Ishikawa (cell line): ENCODE results near the gene MED13L.

Experiments used
- CEBPB ChIP-seq: IDR thresholded peaks from 2 replicates; pipeline ENCODE4 v1.6.1; 2012
- CREB1 ChIP-seq: IDR thresholded peaks from 2 replicates; pipeline ENCODE4 v1.6.1; 2012; ENCODE audit warnings: low read depth
- EGR1 ChIP-seq: IDR thresholded peaks from 2 replicates; pipeline ENCODE4 v1.6.1; 2012
- EP300 ChIP-seq: IDR thresholded peaks from 2 replicates; pipeline ENCODE4 v1.6.1; 2012; ENCODE audit warnings: borderline replicate concordance
- FOXM1 ChIP-seq: IDR thresholded peaks from 2 replicates; pipeline ENCODE4 v1.6.1; 2012; ENCODE audit warnings: low read depth, borderline replicate concordance
- NFIC ChIP-seq: IDR thresholded peaks from 2 replicates; pipeline ENCODE4 v1.6.1; 2012
- RAD21 ChIP-seq: IDR thresholded peaks from 2 replicates; pipeline ENCODE4 v1.6.1; 2012; ENCODE audit warnings: low read depth
- TAF1 ChIP-seq: IDR thresholded peaks from 2 replicates; pipeline ENCODE4 v1.6.1; 2012; ENCODE audit warnings: low read depth, mild to moderate bottlenecking
- TCF12 ChIP-seq: IDR thresholded peaks from 2 replicates; pipeline ENCODE4 v1.6.1; 2012; ENCODE audit warnings: low read depth
- TEAD4 ChIP-seq: IDR thresholded peaks from 2 replicates; pipeline ENCODE4 v1.6.1; 2012
- YY1 ChIP-seq: IDR thresholded peaks from 2 replicates; pipeline ENCODE4 v1.6.1; 2012; ENCODE audit warnings: low read depth
- ZBTB7A ChIP-seq: IDR thresholded peaks from 2 replicates; pipeline ENCODE4 v1.6.1; 2012; ENCODE audit warnings: low read depth
- TF ChIP-seq, protein P1 (sequence below): IDR thresholded peaks from 2 replicates; pipeline ENCODE4 v1.6.1; 2012
- TF ChIP-seq, protein P2 (sequence below): IDR thresholded peaks from 2 replicates; pipeline ENCODE4 v1.6.1; 2012; ENCODE audit warnings: low read depth, mild to moderate bottlenecking
- TF ChIP-seq, protein P3 (sequence below): IDR thresholded peaks from 2 replicates; pipeline ENCODE4 v1.6.1; 2012

The MED13L gene

DNA sequence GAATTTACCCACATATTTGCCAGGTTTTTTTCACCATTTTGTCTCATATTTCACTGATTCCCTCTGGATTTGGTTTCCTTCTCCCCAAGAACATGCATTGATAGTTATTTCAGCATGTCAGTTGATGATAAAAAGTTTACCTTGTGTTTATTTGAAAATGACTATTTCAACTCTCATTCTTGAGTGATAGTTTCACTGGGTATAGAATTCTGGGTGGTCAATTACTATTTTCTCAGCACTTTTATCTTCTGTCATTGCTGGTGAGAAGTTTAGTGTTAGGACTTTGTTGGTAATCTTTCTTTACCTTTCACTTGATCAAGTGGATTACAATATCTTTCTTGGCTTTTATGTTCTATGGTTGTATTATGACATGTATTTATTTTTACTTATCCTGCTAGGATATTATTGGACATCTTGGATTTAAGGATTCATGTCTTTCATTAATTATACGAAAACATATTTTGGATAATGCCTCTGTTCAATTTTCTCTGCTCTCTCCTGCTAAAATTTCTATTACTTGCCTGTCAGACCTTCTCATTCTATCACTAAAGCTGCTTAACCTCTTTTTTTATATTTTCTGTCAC, 338.6 kb downstream of the MED13L start:
- TF ChIP-seq TEAD4, result no peak

DNA sequence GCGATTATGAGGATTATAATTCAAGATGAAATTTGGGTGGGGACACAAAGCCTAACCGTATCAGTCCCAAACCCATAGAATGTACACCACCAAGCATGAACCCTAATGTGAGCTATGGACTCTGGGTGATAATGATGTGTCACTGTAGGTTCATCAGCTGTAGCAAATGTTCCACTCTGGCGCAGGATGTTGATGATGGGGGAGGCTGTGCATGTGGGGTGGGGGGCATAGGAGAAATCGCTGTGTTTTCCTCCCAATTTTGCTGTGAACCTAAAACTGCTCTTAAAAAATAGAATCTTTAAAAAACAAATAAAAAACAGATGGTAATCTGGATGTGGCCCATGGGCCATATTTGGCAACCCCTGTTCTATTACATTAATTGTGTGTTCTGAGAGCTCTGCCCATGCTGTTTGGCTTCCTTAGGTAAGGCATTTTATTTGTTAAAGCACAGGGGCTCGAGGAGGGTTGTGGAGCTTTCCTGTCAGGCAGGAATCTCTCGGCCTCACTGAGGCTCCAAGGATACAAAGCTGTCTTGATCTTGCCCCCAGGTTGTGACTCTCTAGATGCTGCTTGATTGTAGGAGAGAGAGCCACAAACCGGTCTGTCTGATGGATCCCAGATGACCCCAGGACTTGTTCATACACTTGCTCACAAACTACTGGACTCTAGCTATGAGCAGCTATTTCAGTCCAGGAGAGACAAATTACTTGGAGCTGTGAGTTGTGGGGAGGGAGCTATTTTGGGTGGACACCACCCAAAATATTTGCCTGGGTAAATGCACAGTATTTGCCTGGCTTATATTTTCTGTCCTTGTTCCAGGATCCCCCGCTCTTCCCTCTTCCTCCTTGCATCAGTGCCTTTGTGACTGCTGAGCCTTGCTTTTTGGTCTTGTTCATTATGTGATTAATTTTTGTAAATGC, 340.2 kb downstream of the MED13L start:
- TF ChIP-seq, protein P1, sequence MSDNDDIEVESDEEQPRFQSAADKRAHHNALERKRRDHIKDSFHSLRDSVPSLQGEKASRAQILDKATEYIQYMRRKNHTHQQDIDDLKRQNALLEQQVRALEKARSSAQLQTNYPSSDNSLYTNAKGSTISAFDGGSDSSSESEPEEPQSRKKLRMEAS, result no peak
- TF ChIP-seq CEBPB (no peak), RAD21 (no peak)

DNA sequence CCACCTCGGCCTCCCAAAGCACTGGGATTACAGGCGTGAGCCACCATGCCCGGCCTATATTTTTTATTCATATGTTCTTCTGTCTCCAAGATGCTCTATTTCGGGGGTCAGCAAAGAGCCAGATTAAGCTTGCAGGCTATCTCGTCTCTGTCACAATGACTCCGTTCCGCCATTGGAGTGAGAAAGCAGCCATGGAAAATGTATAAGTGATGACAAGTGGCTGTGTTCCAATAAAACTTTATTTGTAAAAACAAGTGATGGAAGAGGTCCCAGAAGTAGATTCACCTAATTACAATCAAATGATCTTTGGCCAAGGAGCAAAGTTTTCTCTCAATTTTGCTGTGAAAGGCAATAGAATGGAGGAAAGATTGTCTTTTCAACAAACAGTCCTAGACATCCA, 342.6 kb downstream of the MED13L start:
- TF ChIP-seq ZBTB7A (no peak), TAF1 (no peak)

DNA sequence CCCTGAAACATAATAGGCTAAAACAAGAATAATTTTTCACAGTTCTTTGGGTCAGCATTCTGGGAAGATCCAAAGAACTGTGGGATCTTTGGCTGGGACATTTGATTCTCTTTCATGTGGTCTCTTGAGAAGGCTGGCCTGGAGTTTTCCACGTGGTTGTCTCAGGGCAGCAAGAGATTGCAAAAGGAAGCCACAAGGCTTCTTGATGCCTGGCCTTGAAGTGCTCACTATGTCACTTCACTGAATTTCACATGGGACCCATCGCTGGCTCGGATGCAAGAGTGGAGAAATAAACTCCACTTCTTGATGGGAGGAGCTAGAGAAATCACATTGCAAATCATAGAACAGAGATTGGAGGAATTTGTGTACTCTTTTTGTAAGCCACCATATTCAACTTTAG, 343.4 kb downstream of the MED13L start:
- TF ChIP-seq, protein P2, sequence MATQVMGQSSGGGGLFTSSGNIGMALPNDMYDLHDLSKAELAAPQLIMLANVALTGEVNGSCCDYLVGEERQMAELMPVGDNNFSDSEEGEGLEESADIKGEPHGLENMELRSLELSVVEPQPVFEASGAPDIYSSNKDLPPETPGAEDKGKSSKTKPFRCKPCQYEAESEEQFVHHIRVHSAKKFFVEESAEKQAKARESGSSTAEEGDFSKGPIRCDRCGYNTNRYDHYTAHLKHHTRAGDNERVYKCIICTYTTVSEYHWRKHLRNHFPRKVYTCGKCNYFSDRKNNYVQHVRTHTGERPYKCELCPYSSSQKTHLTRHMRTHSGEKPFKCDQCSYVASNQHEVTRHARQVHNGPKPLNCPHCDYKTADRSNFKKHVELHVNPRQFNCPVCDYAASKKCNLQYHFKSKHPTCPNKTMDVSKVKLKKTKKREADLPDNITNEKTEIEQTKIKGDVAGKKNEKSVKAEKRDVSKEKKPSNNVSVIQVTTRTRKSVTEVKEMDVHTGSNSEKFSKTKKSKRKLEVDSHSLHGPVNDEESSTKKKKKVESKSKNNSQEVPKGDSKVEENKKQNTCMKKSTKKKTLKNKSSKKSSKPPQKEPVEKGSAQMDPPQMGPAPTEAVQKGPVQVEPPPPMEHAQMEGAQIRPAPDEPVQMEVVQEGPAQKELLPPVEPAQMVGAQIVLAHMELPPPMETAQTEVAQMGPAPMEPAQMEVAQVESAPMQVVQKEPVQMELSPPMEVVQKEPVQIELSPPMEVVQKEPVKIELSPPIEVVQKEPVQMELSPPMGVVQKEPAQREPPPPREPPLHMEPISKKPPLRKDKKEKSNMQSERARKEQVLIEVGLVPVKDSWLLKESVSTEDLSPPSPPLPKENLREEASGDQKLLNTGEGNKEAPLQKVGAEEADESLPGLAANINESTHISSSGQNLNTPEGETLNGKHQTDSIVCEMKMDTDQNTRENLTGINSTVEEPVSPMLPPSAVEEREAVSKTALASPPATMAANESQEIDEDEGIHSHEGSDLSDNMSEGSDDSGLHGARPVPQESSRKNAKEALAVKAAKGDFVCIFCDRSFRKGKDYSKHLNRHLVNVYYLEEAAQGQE, result no peak
- no peak for TF ChIP-seq EP300
- TF ChIP-seq NFIC, result no peak
- no peak for TF ChIP-seq EGR1
- no peak for TF ChIP-seq YY1
- TF ChIP-seq, protein P1, result no peak
- TF ChIP-seq, protein P3, sequence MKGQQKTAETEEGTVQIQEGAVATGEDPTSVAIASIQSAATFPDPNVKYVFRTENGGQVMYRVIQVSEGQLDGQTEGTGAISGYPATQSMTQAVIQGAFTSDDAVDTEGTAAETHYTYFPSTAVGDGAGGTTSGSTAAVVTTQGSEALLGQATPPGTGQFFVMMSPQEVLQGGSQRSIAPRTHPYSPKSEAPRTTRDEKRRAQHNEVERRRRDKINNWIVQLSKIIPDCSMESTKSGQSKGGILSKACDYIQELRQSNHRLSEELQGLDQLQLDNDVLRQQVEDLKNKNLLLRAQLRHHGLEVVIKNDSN, result no peak
- TF ChIP-seq CEBPB, result no peak
- TF ChIP-seq ZBTB7A, result no peak
- TF ChIP-seq FOXM1, result no peak
- TF ChIP-seq TEAD4, result no peak
- no peak for TF ChIP-seq TAF1
- no peak for TF ChIP-seq RAD21
- no peak for TF ChIP-seq TCF12
- TF ChIP-seq CREB1, result no peak

DNA sequence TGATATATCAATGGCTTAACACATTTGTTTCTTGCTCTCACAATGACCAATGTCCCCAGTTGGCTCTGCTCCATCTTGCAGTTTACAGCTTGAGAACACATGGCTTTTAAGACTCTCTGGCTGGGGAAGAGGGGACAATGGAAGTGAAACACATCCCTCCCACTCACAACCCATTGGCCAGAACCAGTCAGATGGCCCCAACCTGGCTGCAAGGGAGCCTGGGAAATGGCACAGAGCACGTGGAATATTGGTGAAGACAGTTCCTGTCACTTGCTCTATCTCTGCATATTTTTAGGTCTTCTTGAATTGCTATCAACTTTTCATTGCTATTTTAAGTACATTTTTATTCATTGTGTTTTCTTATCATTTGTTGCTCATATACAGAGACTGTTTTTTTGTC, 345.4 kb downstream of the MED13L start:
- TF ChIP-seq, protein P3, result peak; percentile 58
- no peak for TF ChIP-seq RAD21
- TF ChIP-seq, protein P1, result peak; percentile 56

DNA sequence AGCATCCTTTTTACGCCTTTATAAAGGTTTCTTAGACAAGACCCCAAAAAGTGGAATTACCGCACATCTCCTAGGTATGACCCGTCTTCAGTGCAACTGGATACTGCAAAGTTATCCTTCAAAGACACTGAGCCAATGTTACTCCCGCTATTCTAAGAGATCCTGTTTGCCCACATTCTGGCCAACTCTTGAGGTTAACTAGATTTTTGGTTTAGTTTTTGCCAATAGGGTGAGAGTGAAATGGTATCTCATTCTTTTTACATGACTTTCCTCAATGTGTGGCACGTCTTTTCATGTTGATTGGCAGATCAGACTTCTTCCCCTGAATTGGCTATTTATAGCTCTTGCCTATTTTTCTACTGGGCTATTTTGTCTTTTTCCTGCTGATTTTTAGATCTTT, 347.2 kb downstream of the MED13L start:
- TF ChIP-seq EP300 (no peak), RAD21 (no peak), ZBTB7A (no peak), YY1 (no peak), TEAD4 (no peak)
- TF ChIP-seq, protein P2, result no peak
- TF ChIP-seq, protein P3, result no peak
